HepG2 (cell line): Measurements from ENCODE around the gene MEPCE. TPM values are rescaled to one million over a fixed set of nuclear protein-coding genes. Genes with fewer than 3 reads are reported as not detected.

ENCODE experiments used
- ARNT ChIP-seq: fragments of 450-650 bp; IDR thresholded peaks from 2 replicates; pipeline ENCODE4 v1.6.1; 2017
- BCL3 ChIP-seq: sonication (generic); formaldehyde crosslinking; IDR thresholded peaks from 2 replicates; pipeline ENCODE4 v1.5.1; 2020; ENCODE audit warnings: mild to moderate bottlenecking, missing genetic modification reagents, moderate library complexity
- CCAR2 ChIP-seq: fragments of 200-400 bp; formaldehyde crosslinking; optimal IDR thresholded peaks from 2 replicates; pipeline ENCODE3; 2018; ENCODE audit warnings: low read depth, mild to moderate bottlenecking, low read length, moderate library complexity
- HOXA3 ChIP-seq: sonication (generic); formaldehyde crosslinking; IDR thresholded peaks from 2 replicates; pipeline ENCODE4 v1.5.0; 2020; ENCODE audit warnings: missing genetic modification reagents
- KLF6 ChIP-seq: IDR thresholded peaks from 2 replicates; pipeline ENCODE4 v1.8.0; 2016; ENCODE audit warnings: missing biosample characterization, missing genetic modification reagents
- MIXL1 ChIP-seq: IDR thresholded peaks from 2 replicates; pipeline ENCODE4 v1.6.1; 2016
- MXD3 ChIP-seq: IDR thresholded peaks from 2 replicates; pipeline ENCODE4 v1.6.1; 2016; ENCODE audit warnings: mild to moderate bottlenecking, missing biosample characterization, missing genetic modification reagents
- SKI ChIP-seq: fragments of 450-650 bp; IDR thresholded peaks from one replicate; pipeline ENCODE4 v1.6.1; 2018; ENCODE audit warnings: mild to moderate bottlenecking; ENCODE audit not compliant: partially characterized antibody
- SP5 ChIP-seq: IDR thresholded peaks from 2 replicates; pipeline ENCODE4 v1.6.1; 2016; ENCODE audit warnings: low read depth, borderline replicate concordance
- TAF15 ChIP-seq: fragments of 200-400 bp; formaldehyde crosslinking; IDR thresholded peaks from one replicate; pipeline ENCODE4 v1.6.1; 2018; ENCODE audit warnings: mild to moderate bottlenecking, low read depth, low read length; ENCODE audit not compliant: poor library complexity, severe bottlenecking
- TCF7L2 ChIP-seq: IDR thresholded peaks from 2 replicates; pipeline ENCODE4 v1.6.1; 2011; ENCODE audit warnings: mild to moderate bottlenecking, low read depth, low read length, moderate library complexity
- ZBTB46 ChIP-seq: sonication (generic); formaldehyde crosslinking; IDR thresholded peaks from 2 replicates; pipeline ENCODE4 v1.4.0; 2020; ENCODE audit warnings: mild to moderate bottlenecking, missing genetic modification reagents, borderline replicate concordance
- ZNF337 ChIP-seq: sonication (generic); formaldehyde crosslinking; IDR thresholded peaks from 2 replicates; pipeline ENCODE4 v1.5.1; 2020; ENCODE audit warnings: missing genetic modification reagents, low read depth, mild to moderate bottlenecking, borderline replicate concordance
- ZNF562 ChIP-seq: sonication (generic); formaldehyde crosslinking; IDR thresholded peaks from 2 replicates; pipeline ENCODE4 v1.8.0; 2022; ENCODE audit warnings: missing genetic modification reagents, borderline replicate concordance
- ZNF614 ChIP-seq: IDR thresholded peaks from 2 replicates; pipeline ENCODE4 v1.6.1; 2018; ENCODE audit warnings: missing biosample characterization, missing genetic modification reagents, inconsistent platforms, borderline replicate concordance
- polyA plus RNA-seq, 8 experiments: library from polyadenylated mRNA; depleted of rRNA in 3 of 8; stranded (reverse) in 7 of 8; unstranded in 1 of 8; fragments of >200 nt; fragmentation: Illumina TruSeq in 4 of 8; extraction: Trizol in 4 of 8; gene quantifications; 2 replicates each; pipeline versions ENCODE4 v1.2.1 to v1.2.3, GENCODE V29; 2011 to 2016; ENCODE audit warnings: low read depth in 4 of 8, missing spikeins in 1 of 8, mixed read lengths in 1 of 8; ENCODE audit not compliant: insufficient read depth in 1 of 8
- total RNA-seq, 5 experiments: library from RNA; depleted of rRNA; stranded (reverse); fragments of >200 nt; fragmentation: Illumina TruSeq; extraction: Trizol; gene quantifications; 2 replicates each; pipeline ENCODE4 v1.2.3, GENCODE V29; 2016; ENCODE audit warnings: low read depth in 1 of 5
- TF ChIP-seq, protein P1 (sequence below): sonication (generic); formaldehyde crosslinking; conservative IDR thresholded peaks from 2 replicates; pipeline ENCODE4 v1.5.0; 2020; ENCODE audit warnings: missing genetic modification reagents
- TF ChIP-seq, protein P2 (sequence below): sonication (generic); formaldehyde crosslinking; IDR thresholded peaks from 2 replicates; pipeline ENCODE4 v1.5.1; 2020; ENCODE audit warnings: missing genetic modification reagents, mild to moderate bottlenecking, borderline replicate concordance
- TF ChIP-seq, protein P3 (sequence below): sonication (generic); formaldehyde crosslinking; IDR thresholded peaks from 2 replicates; pipeline ENCODE4 v1.8.0; 2023; ENCODE audit warnings: mild to moderate bottlenecking, missing genetic modification reagents

Gene MEPCE
- total and polyA plus RNA-seq, 2 of the 13 experiments (the other 11 are each of a cell fraction or from before 2014, with no cell fraction given), result 12.3 to 26.0 TPM

DNA sequence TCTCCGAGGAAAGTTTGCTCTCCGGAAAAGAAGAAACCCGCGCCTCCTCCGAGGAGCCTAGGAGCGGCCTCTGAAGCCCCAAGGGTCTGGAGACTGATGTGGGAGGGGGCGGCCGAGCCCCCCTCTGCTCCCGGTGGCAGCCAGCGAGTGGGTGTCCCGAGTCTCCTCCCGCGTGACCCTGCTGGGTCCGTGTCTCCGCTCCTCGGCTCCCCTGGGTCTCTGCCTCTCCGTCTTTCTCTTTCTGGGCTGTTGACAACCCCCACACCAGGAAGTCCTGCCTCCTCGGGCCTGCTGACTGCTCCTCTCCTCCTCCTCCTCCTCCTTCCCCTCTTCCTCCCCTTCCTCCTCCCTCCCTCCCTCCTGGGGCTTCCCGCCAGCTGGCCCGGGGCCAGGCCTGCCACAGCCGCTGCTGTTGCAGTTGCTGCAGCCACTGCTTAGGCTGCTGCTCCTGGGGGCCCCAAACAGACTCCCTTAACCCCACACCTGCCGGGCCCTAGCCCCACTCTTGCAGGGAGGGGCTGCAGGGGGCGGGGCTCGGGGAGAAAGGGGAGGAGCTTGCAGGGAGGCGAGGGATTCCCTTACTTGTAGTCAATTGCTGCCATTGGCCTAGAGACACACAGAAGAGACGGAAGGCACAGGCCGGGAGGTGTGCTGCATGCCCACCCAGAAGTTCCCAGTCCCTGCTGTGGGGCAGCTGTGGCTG is 49.5 kb downstream of the MEPCE start, which contains the start of gene TSC22D4 (continued):
- TF ChIP-seq SP5 (0 out of 2 replicates have a peak, but pooled peaks have one; percentile 59), CCAR2 (no peak), ZNF562 (no peak), TCF7L2 (no peak), MXD3 (CRISPR knock-in tag) (no peak), ARNT (no peak), KLF6 (CRISPR knock-in tag) (no peak), HOXA3 (CRISPR knock-in tag) (peak; percentile 65; the same call in 1 of the 2 replicates), BCL3 (CRISPR knock-in tag) (peak; percentile 57; the same call in 1 of the 2 replicates), ZBTB46 (CRISPR knock-in tag) (no peak), ZNF614 (CRISPR knock-in tag) (0 out of 2 replicates have a peak, but pooled peaks have one; percentile 23), MIXL1 (CRISPR knock-in tag) (no peak), TAF15 (no peak), SKI (no peak), ZNF337 (CRISPR knock-in tag) (0 out of 2 replicates have a peak, but pooled peaks have one; percentile 80)
- TF ChIP-seq, protein P1, sequence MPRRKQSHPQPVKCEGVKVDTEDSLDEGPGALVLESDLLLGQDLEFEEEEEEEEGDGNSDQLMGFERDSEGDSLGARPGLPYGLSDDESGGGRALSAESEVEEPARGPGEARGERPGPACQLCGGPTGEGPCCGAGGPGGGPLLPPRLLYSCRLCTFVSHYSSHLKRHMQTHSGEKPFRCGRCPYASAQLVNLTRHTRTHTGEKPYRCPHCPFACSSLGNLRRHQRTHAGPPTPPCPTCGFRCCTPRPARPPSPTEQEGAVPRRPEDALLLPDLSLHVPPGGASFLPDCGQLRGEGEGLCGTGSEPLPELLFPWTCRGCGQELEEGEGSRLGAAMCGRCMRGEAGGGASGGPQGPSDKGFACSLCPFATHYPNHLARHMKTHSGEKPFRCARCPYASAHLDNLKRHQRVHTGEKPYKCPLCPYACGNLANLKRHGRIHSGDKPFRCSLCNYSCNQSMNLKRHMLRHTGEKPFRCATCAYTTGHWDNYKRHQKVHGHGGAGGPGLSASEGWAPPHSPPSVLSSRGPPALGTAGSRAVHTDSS (CRISPR knock-in tag), result no peak
- TF ChIP-seq, protein P2, sequence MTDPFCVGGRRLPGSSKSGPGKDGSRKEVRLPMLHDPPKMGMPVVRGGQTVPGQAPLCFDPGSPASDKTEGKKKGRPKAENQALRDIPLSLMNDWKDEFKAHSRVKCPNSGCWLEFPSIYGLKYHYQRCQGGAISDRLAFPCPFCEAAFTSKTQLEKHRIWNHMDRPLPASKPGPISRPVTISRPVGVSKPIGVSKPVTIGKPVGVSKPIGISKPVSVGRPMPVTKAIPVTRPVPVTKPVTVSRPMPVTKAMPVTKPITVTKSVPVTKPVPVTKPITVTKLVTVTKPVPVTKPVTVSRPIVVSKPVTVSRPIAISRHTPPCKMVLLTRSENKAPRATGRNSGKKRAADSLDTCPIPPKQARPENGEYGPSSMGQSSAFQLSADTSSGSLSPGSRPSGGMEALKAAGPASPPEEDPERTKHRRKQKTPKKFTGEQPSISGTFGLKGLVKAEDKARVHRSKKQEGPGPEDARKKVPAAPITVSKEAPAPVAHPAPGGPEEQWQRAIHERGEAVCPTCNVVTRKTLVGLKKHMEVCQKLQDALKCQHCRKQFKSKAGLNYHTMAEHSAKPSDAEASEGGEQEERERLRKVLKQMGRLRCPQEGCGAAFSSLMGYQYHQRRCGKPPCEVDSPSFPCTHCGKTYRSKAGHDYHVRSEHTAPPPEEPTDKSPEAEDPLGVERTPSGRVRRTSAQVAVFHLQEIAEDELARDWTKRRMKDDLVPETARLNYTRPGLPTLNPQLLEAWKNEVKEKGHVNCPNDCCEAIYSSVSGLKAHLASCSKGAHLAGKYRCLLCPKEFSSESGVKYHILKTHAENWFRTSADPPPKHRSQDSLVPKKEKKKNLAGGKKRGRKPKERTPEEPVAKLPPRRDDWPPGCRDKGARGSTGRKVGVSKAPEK (CRISPR knock-in tag), result no peak
- TF ChIP-seq, protein P3, sequence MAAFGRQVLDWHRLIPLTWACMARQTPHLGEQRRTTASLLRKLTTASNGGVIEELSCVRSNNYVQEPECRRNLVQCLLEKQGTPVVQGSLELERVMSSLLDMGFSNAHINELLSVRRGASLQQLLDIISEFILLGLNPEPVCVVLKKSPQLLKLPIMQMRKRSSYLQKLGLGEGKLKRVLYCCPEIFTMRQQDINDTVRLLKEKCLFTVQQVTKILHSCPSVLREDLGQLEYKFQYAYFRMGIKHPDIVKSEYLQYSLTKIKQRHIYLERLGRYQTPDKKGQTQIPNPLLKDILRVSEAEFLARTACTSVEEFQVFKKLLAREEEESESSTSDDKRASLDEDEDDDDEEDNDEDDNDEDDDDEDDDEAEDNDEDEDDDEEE (CRISPR knock-in tag), result no peak
